ENCODE measurements around the gene CUX1.

DNA sequence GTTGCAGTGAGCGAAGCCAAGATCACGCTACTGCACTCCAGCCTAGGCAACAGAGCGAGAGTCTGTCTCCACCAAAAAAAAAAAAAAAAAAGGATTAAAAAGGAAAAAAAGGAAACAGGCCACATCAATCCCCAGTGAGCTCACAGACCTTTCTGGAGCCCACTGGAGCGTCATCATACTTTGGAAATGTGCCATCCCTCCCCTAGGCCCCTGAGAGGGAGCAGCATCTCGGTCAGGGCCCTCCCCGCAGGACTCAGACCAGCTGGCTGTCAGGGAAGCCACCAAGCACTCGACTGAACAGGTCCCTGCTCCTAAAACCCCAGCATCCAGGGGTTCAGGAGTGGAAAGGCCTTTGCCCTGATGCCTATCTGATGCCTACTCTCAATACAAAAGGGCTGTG is 371.3 kb downstream of the CUX1 start:
- TF ChIP-seq, protein P1, sequence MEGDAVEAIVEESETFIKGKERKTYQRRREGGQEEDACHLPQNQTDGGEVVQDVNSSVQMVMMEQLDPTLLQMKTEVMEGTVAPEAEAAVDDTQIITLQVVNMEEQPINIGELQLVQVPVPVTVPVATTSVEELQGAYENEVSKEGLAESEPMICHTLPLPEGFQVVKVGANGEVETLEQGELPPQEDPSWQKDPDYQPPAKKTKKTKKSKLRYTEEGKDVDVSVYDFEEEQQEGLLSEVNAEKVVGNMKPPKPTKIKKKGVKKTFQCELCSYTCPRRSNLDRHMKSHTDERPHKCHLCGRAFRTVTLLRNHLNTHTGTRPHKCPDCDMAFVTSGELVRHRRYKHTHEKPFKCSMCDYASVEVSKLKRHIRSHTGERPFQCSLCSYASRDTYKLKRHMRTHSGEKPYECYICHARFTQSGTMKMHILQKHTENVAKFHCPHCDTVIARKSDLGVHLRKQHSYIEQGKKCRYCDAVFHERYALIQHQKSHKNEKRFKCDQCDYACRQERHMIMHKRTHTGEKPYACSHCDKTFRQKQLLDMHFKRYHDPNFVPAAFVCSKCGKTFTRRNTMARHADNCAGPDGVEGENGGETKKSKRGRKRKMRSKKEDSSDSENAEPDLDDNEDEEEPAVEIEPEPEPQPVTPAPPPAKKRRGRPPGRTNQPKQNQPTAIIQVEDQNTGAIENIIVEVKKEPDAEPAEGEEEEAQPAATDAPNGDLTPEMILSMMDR (IDR thresholded peaks at IDR 0.05; ENCODE audit: low read depth, low read length, poor library complexity, severe bottlenecking): no peak
- no peak for TF ChIP-seq EZH2phosphoT487 (IDR thresholded peaks at IDR 0.05; ENCODE audit: borderline replicate concordance, low read length)
